ENCODE measurements around the gene FADS3.

GRCh38 chr11:61914471-61915171, 23.3 kb upstream of the FADS3 start:
- TF ChIP-seq, protein P1, sequence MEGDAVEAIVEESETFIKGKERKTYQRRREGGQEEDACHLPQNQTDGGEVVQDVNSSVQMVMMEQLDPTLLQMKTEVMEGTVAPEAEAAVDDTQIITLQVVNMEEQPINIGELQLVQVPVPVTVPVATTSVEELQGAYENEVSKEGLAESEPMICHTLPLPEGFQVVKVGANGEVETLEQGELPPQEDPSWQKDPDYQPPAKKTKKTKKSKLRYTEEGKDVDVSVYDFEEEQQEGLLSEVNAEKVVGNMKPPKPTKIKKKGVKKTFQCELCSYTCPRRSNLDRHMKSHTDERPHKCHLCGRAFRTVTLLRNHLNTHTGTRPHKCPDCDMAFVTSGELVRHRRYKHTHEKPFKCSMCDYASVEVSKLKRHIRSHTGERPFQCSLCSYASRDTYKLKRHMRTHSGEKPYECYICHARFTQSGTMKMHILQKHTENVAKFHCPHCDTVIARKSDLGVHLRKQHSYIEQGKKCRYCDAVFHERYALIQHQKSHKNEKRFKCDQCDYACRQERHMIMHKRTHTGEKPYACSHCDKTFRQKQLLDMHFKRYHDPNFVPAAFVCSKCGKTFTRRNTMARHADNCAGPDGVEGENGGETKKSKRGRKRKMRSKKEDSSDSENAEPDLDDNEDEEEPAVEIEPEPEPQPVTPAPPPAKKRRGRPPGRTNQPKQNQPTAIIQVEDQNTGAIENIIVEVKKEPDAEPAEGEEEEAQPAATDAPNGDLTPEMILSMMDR (conservative IDR thresholded peaks at IDR 0.05) = no peak
- no peak for TF ChIP-seq ZFX (IDR thresholded peaks at IDR 0.05)

Measured in C4-2B (cell line).